Embryonic facial prominence (tissue), 1 donor: ENCODE results near the gene RERE.
"Not testable (repeated sequence)": the region's sequence is repeated elsewhere in the genome, so short reads cannot be mapped to it uniquely, and the experiment has no call there.

Experiments used
- DNase-seq: peaks from one replicate; pipeline ENCODE4 v3.0.0-alpha.2; 2016; ENCODE audit errors: extremely low spot score

The RERE gene

GRCh38 chr1:8456991-8457390, 360.4 kb downstream of the RERE start:
- DNase-seq: no peak

GRCh38 chr1:8456308-8456912, 361.0 kb downstream of the RERE start:
- no peak for DNase-seq

GRCh38 chr1:8455700-8456307, 361.6 kb downstream of the RERE start:
- no peak for DNase-seq

- no peak for DNase-seq
These were observed 367.1 kb downstream of the RERE start for GRCh38 chr1:8450312-8450711.

- DNase-seq: no peak
These were observed 368.4 kb downstream of the RERE start for GRCh38 chr1:8448911-8449661.

GRCh38 chr1:8448505-8448904, 368.9 kb downstream of the RERE start:
- not testable (repeated sequence) for DNase-seq

- DNase-seq: no peak
These were observed 369.8 kb downstream of the RERE start for GRCh38 chr1:8447616-8448150.

GRCh38 chr1:8446119-8446518, 371.3 kb downstream of the RERE start:
- not testable (repeated sequence) for DNase-seq

GRCh38 chr1:8443558-8444194, 373.8 kb downstream of the RERE start:
- no peak for DNase-seq

- no peak for DNase-seq
These were observed 376.0 kb downstream of the RERE start for GRCh38 chr1:8441426-8441825.

GRCh38 chr1:8439015-8439702, 378.3 kb downstream of the RERE start:
- peak; percentile 47 for DNase-seq

GRCh38 chr1:8438489-8438888, 379.0 kb downstream of the RERE start:
- DNase-seq: no peak

- no peak for DNase-seq
These were observed 380.1 kb downstream of the RERE start for GRCh38 chr1:8437347-8437746.

- no peak for DNase-seq
These were observed 381.8 kb downstream of the RERE start for GRCh38 chr1:8435569-8436071.

GRCh38 chr1:8434101-8434500, 383.3 kb downstream of the RERE start:
- no peak for DNase-seq

GRCh38 chr1:8431784-8432183, 385.7 kb downstream of the RERE start:
- DNase-seq: no peak

GRCh38 chr1:8431019-8431418, 386.4 kb downstream of the RERE start:
- DNase-seq: no peak

- DNase-seq: no peak
These were observed 387.0 kb downstream of the RERE start for GRCh38 chr1:8430476-8430875.

- DNase-seq: no peak
These were observed 387.8 kb downstream of the RERE start for GRCh38 chr1:8429549-8430110.

- DNase-seq: no peak
These were observed 389.0 kb downstream of the RERE start for GRCh38 chr1:8428441-8428840.

GRCh38 chr1:8427986-8428385, 389.5 kb downstream of the RERE start:
- no peak for DNase-seq
